ENCODE data around the gene RC3H2.

DNA sequence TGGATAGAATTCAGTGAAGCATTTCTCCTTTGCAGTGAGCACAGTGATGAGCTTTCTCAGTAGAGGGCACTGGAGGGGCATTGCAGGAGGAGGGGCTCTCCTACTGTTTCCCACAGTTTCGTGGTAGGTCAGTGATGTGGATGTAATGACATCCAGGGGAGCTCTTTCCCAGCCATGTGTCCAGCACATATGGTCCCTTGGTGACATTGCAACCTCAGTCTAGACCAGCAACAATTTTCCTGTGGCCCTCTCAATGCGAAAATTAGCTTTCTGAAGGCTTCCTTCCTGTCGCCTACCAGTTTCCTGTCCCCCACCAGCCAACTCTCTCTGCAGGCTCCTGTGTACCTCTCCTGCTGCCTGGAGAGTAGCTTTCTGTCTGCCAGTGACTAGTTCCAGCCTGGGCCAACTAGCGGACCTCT lies 69.8 kb downstream of the RC3H2 start:
- no peak for TF ChIP-seq EZH2 (IDR thresholded peaks at IDR 0.05; ENCODE audit: borderline replicate concordance)
- TF ChIP-seq, protein P1, sequence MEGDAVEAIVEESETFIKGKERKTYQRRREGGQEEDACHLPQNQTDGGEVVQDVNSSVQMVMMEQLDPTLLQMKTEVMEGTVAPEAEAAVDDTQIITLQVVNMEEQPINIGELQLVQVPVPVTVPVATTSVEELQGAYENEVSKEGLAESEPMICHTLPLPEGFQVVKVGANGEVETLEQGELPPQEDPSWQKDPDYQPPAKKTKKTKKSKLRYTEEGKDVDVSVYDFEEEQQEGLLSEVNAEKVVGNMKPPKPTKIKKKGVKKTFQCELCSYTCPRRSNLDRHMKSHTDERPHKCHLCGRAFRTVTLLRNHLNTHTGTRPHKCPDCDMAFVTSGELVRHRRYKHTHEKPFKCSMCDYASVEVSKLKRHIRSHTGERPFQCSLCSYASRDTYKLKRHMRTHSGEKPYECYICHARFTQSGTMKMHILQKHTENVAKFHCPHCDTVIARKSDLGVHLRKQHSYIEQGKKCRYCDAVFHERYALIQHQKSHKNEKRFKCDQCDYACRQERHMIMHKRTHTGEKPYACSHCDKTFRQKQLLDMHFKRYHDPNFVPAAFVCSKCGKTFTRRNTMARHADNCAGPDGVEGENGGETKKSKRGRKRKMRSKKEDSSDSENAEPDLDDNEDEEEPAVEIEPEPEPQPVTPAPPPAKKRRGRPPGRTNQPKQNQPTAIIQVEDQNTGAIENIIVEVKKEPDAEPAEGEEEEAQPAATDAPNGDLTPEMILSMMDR (IDR thresholded peaks at IDR 0.05; ENCODE audit: poor library complexity), result no peak

Measured in hepatocyte (in vitro differentiated cells).